Measurements from ENCODE around the gene CELA2B. TPM values are rescaled to one million over a fixed set of nuclear protein-coding genes. Genes with fewer than 3 reads are reported as not detected.

CELA2B gene
- total and polyA plus RNA-seq, 2 of the 8 experiments (the other 6 are each of a cell fraction or from before 2014, with no cell fraction given), result not detected

DNA sequence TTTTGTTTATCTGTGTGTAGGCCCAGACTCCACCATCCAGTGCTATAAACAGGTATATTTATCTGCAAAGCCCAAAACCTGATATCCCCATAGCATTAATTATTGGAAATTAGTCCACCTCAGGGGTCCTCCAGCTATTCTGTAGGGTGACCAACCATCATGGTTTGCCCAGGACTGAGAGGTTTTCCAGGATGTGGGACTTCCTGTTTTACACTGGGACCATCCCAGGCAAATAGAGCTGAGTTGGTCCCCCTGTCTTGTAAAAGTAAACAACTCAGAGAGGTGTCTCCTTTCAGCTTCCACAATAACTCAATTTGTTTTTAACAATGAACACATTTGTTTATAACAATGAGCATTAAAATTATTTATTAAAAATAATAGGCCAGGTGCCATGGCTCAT is 7.8 kb upstream of the CELA2B start (continued):
- TF ChIP-seq RNF2 (IDR thresholded peaks at IDR 0.05; ENCODE audit: borderline replicate concordance, low read depth, low read length, missing control alignments, poor library complexity, severe bottlenecking), result no peak

All from H1 (cell line).